ENCODE data around the gene FUOM. TPM values are rescaled to one million over a fixed set of nuclear protein-coding genes. Genes with fewer than 3 reads are reported as not detected.

FUOM gene
- total RNA-seq, 4 donors from 2014 or later, result 5.4 to 15.7 (median 10.8) TPM

DNA sequence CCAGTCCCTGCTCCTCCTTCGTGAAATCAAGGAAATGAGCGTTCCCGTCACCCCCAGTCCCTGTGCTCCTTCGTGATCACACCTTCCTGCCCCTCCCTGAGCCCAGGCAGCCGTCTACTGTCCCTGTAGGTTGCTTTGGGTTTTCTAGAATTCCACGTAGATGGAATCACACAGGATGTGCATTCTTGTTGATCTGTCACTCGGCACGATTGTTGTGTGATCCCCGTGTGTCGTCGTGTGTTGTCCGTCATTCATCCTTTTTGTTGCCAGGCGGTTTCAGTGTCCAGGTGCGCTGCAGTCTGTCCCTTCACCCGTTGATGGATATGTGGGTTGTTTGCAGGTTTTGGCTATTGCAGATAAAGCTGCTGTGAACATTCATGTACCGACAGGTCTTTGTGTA lies 45.5 kb upstream of the FUOM start:
- 67 to 91% methylated on average over 6 to 14 of the region's 16 CpGs for WGBS, 2 donors (ENCODE audit: low coverage in 1 of 2)
- H3K4me3 ChIP-seq, result no peak overlapping the region
- no peak overlapping the region for H3K27ac ChIP-seq
- no peak for ATAC-seq
- no peaks in the 10 kb centered on the region for H3K4me1 ChIP-seq
- TF ChIP-seq EP300 (IDR thresholded peaks at IDR 0.05), result no peak
- no peaks in the 10 kb centered on the region for H3K27me3 ChIP-seq
- peaks cover 0 to 97% of the 10 kb centered on the region in 2 donors for H3K36me3 ChIP-seq
- H3K9me3 ChIP-seq, result no peaks in the 10 kb centered on the region

DNA sequence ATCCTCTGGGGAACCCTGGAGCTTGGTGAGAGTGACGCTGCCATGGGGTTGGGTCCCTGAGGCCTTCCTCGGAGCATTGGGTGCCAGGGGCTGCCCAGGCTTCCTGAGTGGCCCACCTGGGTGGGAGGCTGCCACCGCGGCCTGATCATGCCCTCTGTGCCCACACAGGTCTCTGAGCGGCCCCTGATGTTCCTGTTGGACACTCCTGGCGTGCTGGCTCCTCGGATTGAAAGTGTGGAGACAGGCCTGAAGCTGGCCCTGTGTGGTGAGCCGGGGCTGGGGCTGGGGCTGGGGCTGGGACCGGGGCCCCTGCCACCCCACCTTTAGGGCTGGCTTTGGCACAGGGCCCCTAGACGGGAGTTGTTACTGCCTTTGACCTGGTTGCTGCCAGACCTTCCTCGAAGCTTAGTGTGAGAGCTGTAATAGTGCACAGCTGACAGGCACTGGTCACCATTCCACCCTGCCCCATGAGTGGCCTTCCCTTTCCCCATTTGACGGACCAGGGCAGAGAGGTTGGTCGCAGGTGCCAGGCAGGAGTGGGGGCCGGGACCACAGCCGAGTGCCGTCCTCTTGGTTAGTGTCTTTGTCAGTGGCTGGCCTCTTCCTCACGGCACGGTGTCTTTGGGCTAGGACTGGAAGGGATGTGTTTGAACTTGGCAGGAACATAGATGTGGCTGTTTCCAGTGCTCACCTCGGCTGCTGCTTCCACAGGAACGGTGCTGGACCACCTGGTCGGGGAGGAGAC lies 44.3 kb upstream of the FUOM start:
- TF ChIP-seq, protein P1, sequence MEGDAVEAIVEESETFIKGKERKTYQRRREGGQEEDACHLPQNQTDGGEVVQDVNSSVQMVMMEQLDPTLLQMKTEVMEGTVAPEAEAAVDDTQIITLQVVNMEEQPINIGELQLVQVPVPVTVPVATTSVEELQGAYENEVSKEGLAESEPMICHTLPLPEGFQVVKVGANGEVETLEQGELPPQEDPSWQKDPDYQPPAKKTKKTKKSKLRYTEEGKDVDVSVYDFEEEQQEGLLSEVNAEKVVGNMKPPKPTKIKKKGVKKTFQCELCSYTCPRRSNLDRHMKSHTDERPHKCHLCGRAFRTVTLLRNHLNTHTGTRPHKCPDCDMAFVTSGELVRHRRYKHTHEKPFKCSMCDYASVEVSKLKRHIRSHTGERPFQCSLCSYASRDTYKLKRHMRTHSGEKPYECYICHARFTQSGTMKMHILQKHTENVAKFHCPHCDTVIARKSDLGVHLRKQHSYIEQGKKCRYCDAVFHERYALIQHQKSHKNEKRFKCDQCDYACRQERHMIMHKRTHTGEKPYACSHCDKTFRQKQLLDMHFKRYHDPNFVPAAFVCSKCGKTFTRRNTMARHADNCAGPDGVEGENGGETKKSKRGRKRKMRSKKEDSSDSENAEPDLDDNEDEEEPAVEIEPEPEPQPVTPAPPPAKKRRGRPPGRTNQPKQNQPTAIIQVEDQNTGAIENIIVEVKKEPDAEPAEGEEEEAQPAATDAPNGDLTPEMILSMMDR (IDR thresholded peaks at IDR 0.05), result no peak
- no peak for TF ChIP-seq POLR2AphosphoS5 (IDR thresholded peaks at IDR 0.05)
- no peak for TF ChIP-seq EP300 (IDR thresholded peaks at IDR 0.05)
- TF ChIP-seq POLR2A (IDR thresholded peaks at IDR 0.05), result no peak
- no peaks in the 10 kb centered on the region for H3K9me3 ChIP-seq
- H3K4me1 ChIP-seq, result no peaks in the 10 kb centered on the region
- H3K36me3 ChIP-seq, result peaks cover 0 to 97% of the 10 kb centered on the region in 2 donors
- WGBS, 2 donors (ENCODE audit: low coverage in 1 of 2), result 92% methylated on average over 2 of the region's 21 CpGs; no CpG with 5 or more reads in 1 of the 2 donors
- H3K4me3 ChIP-seq, result no peak overlapping the region
- H3K27me3 ChIP-seq, result no peaks in the 10 kb centered on the region
- H3K27ac ChIP-seq, result no peak overlapping the region
- ATAC-seq, result no peak

DNA sequence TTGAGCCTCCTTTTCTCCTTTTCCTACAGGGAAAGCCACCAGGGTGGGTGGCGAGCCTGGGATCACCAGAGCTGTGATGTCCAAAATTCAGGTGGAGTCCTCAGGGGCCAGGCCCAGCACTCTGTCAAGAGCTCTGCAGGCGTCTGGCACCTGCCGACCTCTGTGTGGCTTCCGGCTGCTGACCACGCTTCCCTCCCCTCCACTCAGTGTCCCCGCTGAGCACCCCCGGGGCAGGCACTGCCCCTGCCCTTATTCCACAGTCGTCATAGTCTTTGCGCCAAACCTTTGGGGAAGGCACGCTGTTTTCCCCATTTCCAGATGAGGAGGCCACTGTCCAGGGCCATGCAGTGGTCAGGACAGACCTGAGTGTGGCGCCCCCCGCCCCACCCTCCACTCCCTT lies 43.7 kb upstream of the FUOM start:
- no peak overlapping the region for H3K27ac ChIP-seq
- 92 to 98% methylated on average over 6 to 11 of the region's 12 CpGs for WGBS, 2 donors (ENCODE audit: low coverage in 1 of 2)
- ATAC-seq, result no peak
- H3K9me3 ChIP-seq, result no peaks in the 10 kb centered on the region
- H3K36me3 ChIP-seq, result peaks cover 0 to 97% of the 10 kb centered on the region in 2 donors
- TF ChIP-seq POLR2AphosphoS5 (IDR thresholded peaks at IDR 0.05) (no peak), EP300 (IDR thresholded peaks at IDR 0.05) (no peak), POLR2A (IDR thresholded peaks at IDR 0.05) (no peak)
- TF ChIP-seq, protein P1 (IDR thresholded peaks at IDR 0.05), result no peak
- no peak overlapping the region for H3K4me3 ChIP-seq
- no peaks in the 10 kb centered on the region for H3K27me3 ChIP-seq
- H3K4me1 ChIP-seq, result no peaks in the 10 kb centered on the region

DNA sequence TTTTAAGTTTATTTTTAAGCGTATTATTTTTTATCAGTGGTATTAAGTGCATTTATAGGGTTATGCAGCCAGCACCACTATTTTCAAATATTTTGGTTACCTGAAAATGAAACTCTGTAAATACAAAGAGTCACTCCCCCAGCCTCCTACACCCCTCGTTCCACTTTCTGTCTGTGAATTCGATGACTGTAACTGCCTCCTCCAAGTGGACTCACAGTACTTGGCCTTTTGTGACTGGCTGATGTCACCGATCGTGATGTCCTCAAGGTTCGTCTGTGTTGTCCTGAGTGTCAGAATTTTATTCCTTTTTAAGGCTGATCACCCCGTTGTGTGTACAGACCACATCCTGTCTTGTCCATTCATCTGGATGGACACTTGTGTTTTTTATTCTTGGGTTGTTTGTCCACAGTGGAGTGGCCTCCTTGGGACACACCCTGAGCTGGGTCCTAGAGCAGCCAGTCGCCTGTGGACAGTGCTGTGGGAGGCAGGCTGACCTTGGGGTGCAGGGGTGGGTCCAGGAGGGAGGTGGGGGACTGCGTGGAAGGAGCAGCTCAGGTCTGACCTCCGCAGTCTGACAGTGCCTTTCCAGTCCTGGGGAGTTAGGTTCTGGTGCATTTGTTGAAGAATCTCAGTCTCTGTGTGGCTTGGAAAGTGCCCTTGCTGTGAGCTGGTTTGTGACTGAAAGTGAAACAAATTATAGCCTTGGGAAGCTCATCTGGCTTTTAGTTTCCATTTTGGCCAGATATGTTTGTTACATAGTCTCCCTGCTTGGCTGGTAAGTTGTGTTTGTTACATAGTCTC lies 43.0 kb upstream of the FUOM start:
- Histone ChIP-seq H3K27ac (no peak overlapping the region), H3K4me3 (no peak overlapping the region), H3K9me3 (no peaks in the 10 kb centered on the region), H3K36me3 (peaks cover 0 to 97% of the 10 kb centered on the region in 2 donors), H3K27me3 (no peaks in the 10 kb centered on the region), H3K4me1 (peaks cover 0 to 5% (median 0%) of the 10 kb centered on the region in 3 donors)
- ATAC-seq, result no peak
- 82 to 84% methylated on average over 4 to 7 of the region's 10 CpGs for WGBS, 2 donors (ENCODE audit: low coverage in 1 of 2)
- no peak for TF ChIP-seq POLR2A (IDR thresholded peaks at IDR 0.05)
- TF ChIP-seq POLR2AphosphoS5 (IDR thresholded peaks at IDR 0.05), result no peak
- TF ChIP-seq, protein P1 (IDR thresholded peaks at IDR 0.05), result no peak
- no peak for TF ChIP-seq EP300 (IDR thresholded peaks at IDR 0.05)

DNA sequence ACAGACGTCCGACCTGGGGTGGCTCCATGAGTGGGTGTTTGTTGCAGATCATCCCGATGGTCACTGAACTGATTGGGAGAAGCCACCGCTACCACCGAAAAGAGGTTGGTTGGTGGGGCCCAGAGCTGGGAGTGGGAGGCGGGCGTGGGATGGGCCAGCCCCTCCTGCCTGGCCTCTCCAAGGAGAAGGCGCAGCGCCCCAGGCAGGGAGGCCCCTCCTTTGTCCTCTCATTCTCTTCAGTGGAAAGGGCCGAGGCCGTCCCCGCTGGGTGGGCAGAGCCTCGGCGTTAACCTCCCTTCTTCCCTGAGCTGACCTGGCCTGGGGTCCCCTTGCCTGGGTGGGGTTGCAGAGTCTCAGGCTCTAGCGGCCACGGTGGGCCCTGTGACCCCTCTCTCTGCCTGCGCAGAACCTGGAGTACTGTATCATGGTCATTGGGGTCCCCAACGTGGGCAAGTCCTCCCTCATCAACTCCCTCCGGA lies 41.3 kb upstream of the FUOM start:
- no peaks in the 10 kb centered on the region for H3K9me3 ChIP-seq
- peaks cover 0 to 19% (median 7%) of the 10 kb centered on the region in 3 donors for H3K4me1 ChIP-seq
- TF ChIP-seq, protein P1 (IDR thresholded peaks at IDR 0.05), result no peak
- TF ChIP-seq POLR2A (IDR thresholded peaks at IDR 0.05), result no peak
- TF ChIP-seq POLR2AphosphoS5 (IDR thresholded peaks at IDR 0.05), result no peak
- no peak for TF ChIP-seq EP300 (IDR thresholded peaks at IDR 0.05)
- peaks cover 0 to 85% of the 10 kb centered on the region in 2 donors for H3K36me3 ChIP-seq
- H3K27ac ChIP-seq, result no peak overlapping the region
- 80% methylated on average over 3 of the region's 19 CpGs; no CpG with 5 or more reads in 1 of the 2 donors for WGBS, 2 donors (ENCODE audit: low coverage in 1 of 2)
- H3K27me3 ChIP-seq, result no peaks in the 10 kb centered on the region
- ATAC-seq, result no peak
- H3K4me3 ChIP-seq, result no peak overlapping the region
